MG63 (cell line): ENCODE data around the gene CBLN3. TPM values are rescaled to one million over a fixed set of nuclear protein-coding genes. Genes with fewer than 3 reads are reported as not detected.

ENCODE experiments used
- DNase-seq: peaks from one replicate; pipeline ENCODE4 v3.0.0-alpha.2; 2020
- H3K27me3 ChIP-seq: fragments of 250-450 bp; sonication (Bioruptor Pico); 2 replicates; pipeline ENCODE4 v1.5.1; 2020; ENCODE audit warnings: mild to moderate bottlenecking, moderate library complexity
- H3K36me3 ChIP-seq: fragments of 250-450 bp; sonication (Bioruptor Pico); 2 replicates; pipeline ENCODE4 v1.5.1; 2020; ENCODE audit warnings: mild to moderate bottlenecking, moderate library complexity
- H3K4me3 ChIP-seq: fragments of 250-450 bp; sonication (Bioruptor Pico); 2 replicates; pipeline ENCODE4 v1.5.1; 2020; ENCODE audit warnings: mild to moderate bottlenecking, moderate library complexity
- H3K9me3 ChIP-seq: fragments of 250-450 bp; sonication (Bioruptor Pico); 2 replicates; pipeline ENCODE4 v1.5.1; 2020; ENCODE audit warnings: mild to moderate bottlenecking, moderate library complexity
- total RNA-seq: library from RNA; depleted of rRNA; stranded (reverse); fragments of >200 nt; shearing (Covaris generic); gene quantifications from 2 replicates; pipeline ENCODE4 v1.2.3, GENCODE V29; 2014; ENCODE audit warnings: low replicate concordance; rRNA removed

The CBLN3 gene
- total RNA-seq, 1 experiment from 2014 or later = 2.0 TPM

- DNase-seq = no peak
- no peaks in the 10 kb centered on the region for H3K36me3 ChIP-seq
- H3K4me3 ChIP-seq = no peak overlapping the region
- no peaks in the 10 kb centered on the region for H3K9me3 ChIP-seq
- H3K27me3 ChIP-seq = no peaks in the 10 kb centered on the region
These were observed 48.0 kb downstream of the CBLN3 start for GRCh38 chr14:24381363-24382063.

- no peak for DNase-seq
- no peaks in the 10 kb centered on the region for H3K36me3 ChIP-seq
- no peaks in the 10 kb centered on the region for H3K9me3 ChIP-seq
- H3K4me3 ChIP-seq = no peak overlapping the region
- H3K27me3 ChIP-seq = no peaks in the 10 kb centered on the region
These were observed 49.3 kb downstream of the CBLN3 start for GRCh38 chr14:24379907-24380730.

- no peak for DNase-seq
- Histone ChIP-seq H3K4me3 (no peak overlapping the region), H3K9me3 (no peaks in the 10 kb centered on the region)
These were observed 50.2 kb downstream of the CBLN3 start for GRCh38 chr14:24378981-24379906.

GRCh38 chr14:24378327-24378726 is 51.1 kb downstream of the CBLN3 start:
- Histone ChIP-seq H3K9me3 (no peaks in the 10 kb centered on the region), H3K4me3 (no peak overlapping the region), H3K27me3 (no peaks in the 10 kb centered on the region), H3K36me3 (no peaks in the 10 kb centered on the region)
- DNase-seq = no peak

More at GRCh38 chr14:24378981-24379906, 50.2 kb downstream of the CBLN3 start:
- no peaks in the 10 kb centered on the region for H3K36me3 ChIP-seq
- H3K27me3 ChIP-seq = no peaks in the 10 kb centered on the region

- H3K9me3 ChIP-seq = no peaks in the 10 kb centered on the region
- DNase-seq = no peak
- H3K36me3 ChIP-seq = no peaks in the 10 kb centered on the region; the same call in 1 of the 2 replicates
- H3K4me3 ChIP-seq = no peak overlapping the region
- H3K27me3 ChIP-seq = no peaks in the 10 kb centered on the region
These were observed 51.8 kb downstream of the CBLN3 start for GRCh38 chr14:24377657-24378056.

- no peak for DNase-seq
- H3K36me3 ChIP-seq = no peaks in the 10 kb centered on the region; the same call in 1 of the 2 replicates
- H3K4me3 ChIP-seq = no peak overlapping the region
- no peaks in the 10 kb centered on the region for H3K27me3 ChIP-seq
- H3K9me3 ChIP-seq = no peaks in the 10 kb centered on the region
These were observed 52.3 kb downstream of the CBLN3 start for GRCh38 chr14:24377126-24377525.

Other genes starting within 250 kb of the CBLN3 start
- 41.0 and 60.5 TPM in 2 replicates for gene IPO4, start 240.9 kb downstream of the CBLN3 start, total RNA-seq
- gene TM9SF1, start 234.2 kb downstream of the CBLN3 start, total RNA-seq = 25.2 and 39.3 TPM in 2 replicates
- not detected in 2 replicates for gene TSSK4, start 224.0 kb downstream of the CBLN3 start, total RNA-seq
- 20.0 and 75.5 TPM in 2 replicates for gene CHMP4A, start 216.2 kb downstream of the CBLN3 start, total RNA-seq
- gene MDP1, start 213.6 kb downstream of the CBLN3 start, total RNA-seq = 2.5 and 4.5 TPM in 2 replicates
- gene NEDD8, start 197.3 kb downstream of the CBLN3 start, total RNA-seq = 138 and 173 TPM in 2 replicates
- gene GMPR2, start 196.7 kb downstream of the CBLN3 start, total RNA-seq = 54.0 and 60.9 TPM in 2 replicates
- gene TINF2, start 187.0 kb downstream of the CBLN3 start, total RNA-seq = 23.6 and 36.7 TPM in 2 replicates
- 0.86 and 2.0 TPM in 2 replicates for gene TGM1, start 166.5 kb downstream of the CBLN3 start, total RNA-seq
- gene RABGGTA, start 158.1 kb downstream of the CBLN3 start, total RNA-seq = 1.7 and 2.6 TPM in 2 replicates
- 1.5 and 2.5 TPM in 2 replicates for gene DHRS1, start 129.9 kb downstream of the CBLN3 start, total RNA-seq
- 6.6 and 10.6 TPM in 2 replicates for gene NOP9, start 129.8 kb downstream of the CBLN3 start, total RNA-seq
- not detected in 2 replicates for gene CIDEB, start 121.7 kb downstream of the CBLN3 start, total RNA-seq
- gene LTB4R2, start 119.5 kb downstream of the CBLN3 start, total RNA-seq = 0.59 and 0.82 TPM in 2 replicates
- 1.4 and 1.5 TPM in 2 replicates for gene LTB4R, start 118.2 kb downstream of the CBLN3 start, total RNA-seq
- gene ADCY4, start 94.6 kb downstream of the CBLN3 start, total RNA-seq = not detected in 2 replicates
- gene RIPK3, start 89.7 kb downstream of the CBLN3 start, total RNA-seq = not detected in 2 replicates
- gene NFATC4, start 61.5 kb downstream of the CBLN3 start, total RNA-seq = 4.9 and 14.5 TPM in 2 replicates
- 0.30 TPM in 1 of 2 replicates, not detected in the other for gene NYNRIN, start 30.7 kb downstream of the CBLN3 start, total RNA-seq
- 19.1 and 30.7 TPM in 2 replicates for gene KHNYN, start 286 bp upstream of the CBLN3 start, total RNA-seq
- gene SDR39U1, start 13.1 kb upstream of the CBLN3 start, total RNA-seq = 16.8 and 32.0 TPM in 2 replicates
- gene CMA1, start 78.6 kb upstream of the CBLN3 start, total RNA-seq = not detected in 2 replicates
- gene CTSG, start 146.6 kb upstream of the CBLN3 start, total RNA-seq = not detected in 2 replicates
- not detected in 2 replicates for gene GZMH, start 180.0 kb upstream of the CBLN3 start, total RNA-seq
- not detected in 2 replicates for gene GZMB, start 204.5 kb upstream of the CBLN3 start, total RNA-seq